Upper lobe of left lung (tissue), 6 donors: Measurements from ENCODE around the gene DYRK1B. TPM values are rescaled to one million over a fixed set of nuclear protein-coding genes. Genes with fewer than 3 reads are reported as not detected.

Source experiments
- ATAC-seq, 2 donors: fragments of 200-7000 bp; cut with Tn5 transposase; one replicate each; pipeline ENCODE4 v1.9.1; 2022; ENCODE audit warnings: mild to moderate bottlenecking in 2 of 2, moderate library complexity in 2 of 2; ENCODE audit not compliant: low FRiP score in 2 of 2
- DNase-seq, 2 donors: peaks; one replicate each; pipeline ENCODE4 v3.0.0-alpha.2; 2019 to 2020
- H3K27ac ChIP-seq, 4 donors: fragments of 200-600 bp; sonication (generic); one replicate each; pipeline ENCODE4 v1.5.1; 2016 to 2019
- H3K27me3 ChIP-seq, 4 donors: fragments of 200-600 bp; sonication (generic); one replicate each; pipeline ENCODE4 v1.5.1; 2017 to 2019
- H3K36me3 ChIP-seq, 4 donors: fragments of 200-600 bp; sonication (generic); one replicate each; pipeline ENCODE4 v1.5.1; 2016 to 2019
- H3K4me1 ChIP-seq, 4 donors: fragments of 200-600 bp; sonication (generic); one replicate each; pipeline ENCODE4 v1.5.1; 2018 to 2019
- H3K4me3 ChIP-seq, 4 donors: fragments of 200-600 bp; sonication (generic); one replicate each; pipeline ENCODE4 v1.5.1; 2017 to 2019; ENCODE audit warnings: mild to moderate bottlenecking in 2 of 4, moderate library complexity in 1 of 4
- H3K9me3 ChIP-seq, 4 donors: fragments of 200-600 bp; sonication (generic); one replicate each; pipeline ENCODE4 v1.5.1; 2018 to 2019
- EP300 ChIP-seq, 4 donors: sonication (generic); formaldehyde crosslinking; IDR thresholded peaks; one replicate each; pipeline ENCODE4 v1.5.1; 2017; ENCODE audit warnings: antibody characterized with exemption in 4 of 4, control low read depth in 2 of 4
- POLR2A ChIP-seq, 4 donors: fragments of 450-650 bp; IDR thresholded peaks; one replicate each; pipeline ENCODE4 v1.5.1; 2016 to 2017; ENCODE audit warnings: antibody characterized with exemption in 4 of 4, mild to moderate bottlenecking in 2 of 4
- POLR2AphosphoS5 ChIP-seq, 2 donors: sonication (generic); formaldehyde crosslinking; IDR thresholded peaks; one replicate each; pipeline ENCODE4 v1.5.1; 2017; ENCODE audit warnings: antibody characterized with exemption in 2 of 2
- WGBS, 2 donors: methylation state at CpG; one replicate each; pipeline ENCODE4 v1.1.5; 2017 to 2018; 5-methylcytosine and 5-hydroxymethylcytosine counted together
- total RNA-seq, 6 donors: library from RNA; depleted of rRNA in 4 of 6; stranded (reverse); fragments of >200 nt in 4 of 6; gene quantifications; one replicate each; pipeline versions ENCODE4 v1.1.0 to v1.2.1, GENCODE V29; 2016 to 2021
- TF ChIP-seq, protein P1 (sequence below), 6 experiments: fragments of 450-650 bp in 4 of 6; fragments of 200-600 bp in 2 of 6; sonication (generic) in 2 of 6; IDR thresholded peaks; one replicate each; pipeline ENCODE4 v1.5.1; 2016 to 2019; ENCODE audit warnings: antibody characterized with exemption in 6 of 6
- donor health status: DM: no; HTN: no; CAD: no; lungs with moderate emphysema.
- donor health status: DM: no; HTN: yes; CAD: no; lungs with severe emphysema.

Gene DYRK1B
- total RNA-seq, 6 donors from 2014 or later, result 14.6 to 33.6 (median 23.2) TPM

DNA sequence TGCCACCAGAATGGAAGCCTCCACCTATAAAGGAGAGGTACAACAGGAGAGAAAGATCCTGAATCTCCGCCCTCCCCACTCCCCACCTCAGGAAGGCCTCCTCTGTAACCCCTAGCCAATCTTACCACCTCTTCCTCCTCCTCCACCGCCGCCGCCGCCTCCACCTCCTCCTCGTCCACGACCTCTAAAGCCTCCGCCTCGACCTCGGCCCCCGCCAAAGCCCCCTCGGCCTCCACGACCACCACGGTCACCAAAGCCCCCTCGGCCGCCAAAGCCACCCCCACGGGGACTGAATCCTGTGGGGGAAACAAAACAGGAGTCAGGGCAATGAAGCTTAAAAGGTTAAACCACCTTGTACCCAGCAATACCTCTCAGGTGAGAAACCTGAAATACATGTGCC, 6.5 kb upstream of the DYRK1B start:
- WGBS, 2 donors, result 92 to 93% methylated on average over 17 of the region's 17 CpGs
- Histone ChIP-seq H3K27ac (no peak overlapping the region), H3K36me3 (peaks cover 10 to 47% (median 38%) of the 10 kb centered on the region in 4 donors), H3K4me1 (peaks cover 23 to 33% (median 27%) of the 10 kb centered on the region in 4 donors), H3K27me3 (no peaks in the 10 kb centered on the region), H3K9me3 (no peaks in the 10 kb centered on the region), H3K4me3 (no peak overlapping the region)
- DNase-seq (peak in 1 of 2 donors; percentile 84), ATAC-seq (no peak)
- TF ChIP-seq, protein P1, sequence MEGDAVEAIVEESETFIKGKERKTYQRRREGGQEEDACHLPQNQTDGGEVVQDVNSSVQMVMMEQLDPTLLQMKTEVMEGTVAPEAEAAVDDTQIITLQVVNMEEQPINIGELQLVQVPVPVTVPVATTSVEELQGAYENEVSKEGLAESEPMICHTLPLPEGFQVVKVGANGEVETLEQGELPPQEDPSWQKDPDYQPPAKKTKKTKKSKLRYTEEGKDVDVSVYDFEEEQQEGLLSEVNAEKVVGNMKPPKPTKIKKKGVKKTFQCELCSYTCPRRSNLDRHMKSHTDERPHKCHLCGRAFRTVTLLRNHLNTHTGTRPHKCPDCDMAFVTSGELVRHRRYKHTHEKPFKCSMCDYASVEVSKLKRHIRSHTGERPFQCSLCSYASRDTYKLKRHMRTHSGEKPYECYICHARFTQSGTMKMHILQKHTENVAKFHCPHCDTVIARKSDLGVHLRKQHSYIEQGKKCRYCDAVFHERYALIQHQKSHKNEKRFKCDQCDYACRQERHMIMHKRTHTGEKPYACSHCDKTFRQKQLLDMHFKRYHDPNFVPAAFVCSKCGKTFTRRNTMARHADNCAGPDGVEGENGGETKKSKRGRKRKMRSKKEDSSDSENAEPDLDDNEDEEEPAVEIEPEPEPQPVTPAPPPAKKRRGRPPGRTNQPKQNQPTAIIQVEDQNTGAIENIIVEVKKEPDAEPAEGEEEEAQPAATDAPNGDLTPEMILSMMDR (IDR thresholded peaks at IDR 0.05), result no peak
- TF ChIP-seq POLR2A (IDR thresholded peaks at IDR 0.05), result no peak

DNA sequence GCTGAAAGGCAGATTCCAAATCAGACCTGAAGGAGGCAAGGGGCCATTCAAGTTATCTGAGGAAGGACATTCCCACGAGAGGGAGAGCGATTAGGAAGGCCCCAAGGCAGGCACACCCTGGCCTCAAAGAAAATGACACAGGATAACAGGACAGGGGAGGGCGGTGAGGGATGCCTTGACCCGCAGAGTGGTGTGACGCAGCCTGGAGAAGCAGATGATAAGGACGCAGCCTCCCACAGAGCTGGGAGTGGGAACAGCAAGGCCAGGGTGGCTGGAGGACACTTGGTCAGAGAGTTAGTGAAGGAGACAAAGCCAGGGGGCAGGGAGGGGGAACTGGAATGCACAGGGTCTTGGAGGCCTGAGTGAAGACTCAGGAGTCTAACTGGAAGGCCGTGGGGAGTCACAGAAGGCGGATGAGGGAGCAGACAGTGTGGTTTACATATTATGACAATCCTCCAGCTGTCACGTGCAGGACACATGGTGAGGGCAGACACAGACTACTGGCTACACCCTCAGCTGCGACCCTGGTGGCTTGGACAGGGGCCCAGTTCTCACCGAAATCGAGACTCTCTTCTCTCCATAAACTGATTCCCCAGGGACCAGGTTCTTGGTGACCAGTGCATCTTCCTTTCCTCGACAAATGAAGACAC, 5.8 kb upstream of the DYRK1B start:
- no peak for DNase-seq
- no peak overlapping the region for H3K4me3 ChIP-seq
- TF ChIP-seq POLR2A (IDR thresholded peaks at IDR 0.05) (no peak), EP300 (IDR thresholded peaks at IDR 0.05) (no peak), POLR2AphosphoS5 (IDR thresholded peaks at IDR 0.05) (no peak)
- TF ChIP-seq, protein P1 (IDR thresholded peaks at IDR 0.05), result no peak
- no peaks in the 10 kb centered on the region for H3K27me3 ChIP-seq
- no peak overlapping the region for H3K27ac ChIP-seq
- peaks cover 16 to 26% (median 20%) of the 10 kb centered on the region in 4 donors for H3K4me1 ChIP-seq
- no peak for ATAC-seq
- no peaks in the 10 kb centered on the region for H3K9me3 ChIP-seq
- WGBS, 2 donors, result 85 to 91% methylated on average over 13 of the region's 13 CpGs
- H3K36me3 ChIP-seq, result peaks cover 10 to 53% (median 39%) of the 10 kb centered on the region in 4 donors

DNA sequence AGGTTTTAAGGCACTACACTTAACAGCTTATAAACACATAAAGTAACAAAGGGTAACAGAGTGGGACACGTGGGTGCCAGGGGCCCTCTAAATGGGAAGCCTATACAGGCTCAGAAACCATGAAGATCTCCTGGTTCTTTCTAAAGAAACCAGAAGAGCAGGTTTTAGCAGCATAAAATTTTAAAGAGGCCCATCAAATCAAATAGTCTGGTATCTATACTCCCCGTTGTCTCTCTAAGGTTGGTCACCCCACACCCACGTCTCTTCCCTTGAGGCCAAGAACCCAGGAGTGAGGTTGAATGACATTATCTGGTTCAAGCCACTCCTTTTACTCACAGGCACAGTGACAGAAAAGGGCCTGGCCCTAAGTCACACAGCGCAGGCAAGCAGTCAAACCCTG, 4.6 kb upstream of the DYRK1B start:
- TF ChIP-seq POLR2A (IDR thresholded peaks at IDR 0.05) (no peak), POLR2AphosphoS5 (IDR thresholded peaks at IDR 0.05) (no peak), EP300 (IDR thresholded peaks at IDR 0.05) (no peak)
- TF ChIP-seq, protein P1 (IDR thresholded peaks at IDR 0.05), result no peak

DNA sequence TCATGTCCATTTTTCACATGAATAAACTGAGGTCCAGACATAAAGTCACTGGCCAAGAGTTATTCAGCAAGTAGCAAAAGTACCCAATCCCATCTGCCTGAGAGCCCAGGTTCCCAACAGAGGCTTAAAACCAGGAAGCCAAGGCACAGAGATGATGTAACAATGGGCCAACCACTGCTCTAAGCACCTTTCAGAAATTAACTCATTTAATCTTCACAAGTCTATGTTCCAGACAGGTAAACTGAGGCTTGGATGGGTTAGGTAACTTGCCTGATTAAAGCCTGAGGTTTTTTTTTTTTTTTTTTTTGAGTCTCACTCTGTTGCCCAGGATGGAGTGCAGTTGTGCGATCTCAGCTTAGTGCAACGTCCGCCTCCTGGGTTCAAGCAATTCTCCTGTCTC, 4.0 kb upstream of the DYRK1B start:
- ATAC-seq (no peak), DNase-seq (no peak)
- Histone ChIP-seq H3K4me1 (peaks cover 14 to 20% (median 18%) of the 10 kb centered on the region in 4 donors), H3K27me3 (no peaks in the 10 kb centered on the region), H3K36me3 (peaks cover 10 to 58% (median 39%) of the 10 kb centered on the region in 4 donors), H3K4me3 (no peak overlapping the region), H3K9me3 (no peaks in the 10 kb centered on the region), H3K27ac (no peak overlapping the region)
- TF ChIP-seq POLR2A (IDR thresholded peaks at IDR 0.05) (no peak), POLR2AphosphoS5 (IDR thresholded peaks at IDR 0.05) (no peak), EP300 (IDR thresholded peaks at IDR 0.05) (no peak)
- TF ChIP-seq, protein P1 (IDR thresholded peaks at IDR 0.05), result no peak
- 97 to 100% methylated on average over 3 of the region's 3 CpGs for WGBS, 2 donors

More for the DNA sequence above, 4.6 kb upstream of the DYRK1B start:
- no peaks in the 10 kb centered on the region for H3K27me3 ChIP-seq
- no peak overlapping the region for H3K4me3 ChIP-seq
- DNase-seq (no peak), ATAC-seq (no peak)
- no peak overlapping the region for H3K27ac ChIP-seq
- 84 to 98% methylated on average over 4 of the region's 4 CpGs for WGBS, 2 donors
- H3K9me3 ChIP-seq, result no peaks in the 10 kb centered on the region
- peaks cover 10 to 58% (median 39%) of the 10 kb centered on the region in 4 donors for H3K36me3 ChIP-seq
- H3K4me1 ChIP-seq, result peaks cover 12 to 19% (median 16%) of the 10 kb centered on the region in 4 donors
